Measurements from ENCODE around the gene RXRG.

RXRG gene

DNA sequence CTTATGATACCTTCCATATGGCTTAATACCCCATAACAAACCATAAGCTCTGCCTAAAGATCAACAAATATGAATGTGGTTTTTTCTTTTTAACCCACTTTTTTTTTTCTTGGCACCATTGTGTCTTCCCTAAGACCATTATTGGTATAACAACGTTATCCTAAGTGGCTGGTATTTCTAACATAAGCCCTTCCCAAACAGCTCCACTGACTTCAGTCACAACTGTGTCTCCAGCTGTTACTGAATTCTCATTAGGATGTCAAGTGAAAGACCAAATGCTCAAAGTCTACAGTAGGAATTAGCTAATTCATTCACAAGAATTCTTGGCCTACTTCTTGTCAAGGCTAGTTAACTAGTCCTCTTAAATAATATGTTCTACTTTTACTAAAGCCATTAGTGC is 4.2 kb upstream of the RXRG start:
- DNase-seq = no peak

DNA sequence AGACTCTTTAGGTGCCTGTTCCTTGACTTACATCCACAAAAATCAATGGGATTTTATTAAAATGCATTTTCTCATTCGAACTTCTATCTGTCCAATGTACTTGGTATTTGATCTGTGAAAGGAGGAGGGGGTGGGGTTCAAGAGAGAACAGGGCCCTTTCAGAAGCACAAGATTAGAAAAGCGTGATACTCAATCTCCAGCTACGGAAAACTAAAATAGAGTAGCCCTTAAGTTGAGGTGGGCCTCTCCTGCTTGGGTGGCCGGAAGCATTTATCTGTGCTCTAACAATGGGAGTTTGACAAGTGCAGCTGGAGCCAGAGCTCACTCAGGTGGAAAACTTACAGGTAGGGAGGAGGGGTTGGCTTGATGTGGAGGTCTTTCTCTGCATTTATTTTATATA is 462 bp upstream of the RXRG start:
- no peak for DNase-seq

DNA sequence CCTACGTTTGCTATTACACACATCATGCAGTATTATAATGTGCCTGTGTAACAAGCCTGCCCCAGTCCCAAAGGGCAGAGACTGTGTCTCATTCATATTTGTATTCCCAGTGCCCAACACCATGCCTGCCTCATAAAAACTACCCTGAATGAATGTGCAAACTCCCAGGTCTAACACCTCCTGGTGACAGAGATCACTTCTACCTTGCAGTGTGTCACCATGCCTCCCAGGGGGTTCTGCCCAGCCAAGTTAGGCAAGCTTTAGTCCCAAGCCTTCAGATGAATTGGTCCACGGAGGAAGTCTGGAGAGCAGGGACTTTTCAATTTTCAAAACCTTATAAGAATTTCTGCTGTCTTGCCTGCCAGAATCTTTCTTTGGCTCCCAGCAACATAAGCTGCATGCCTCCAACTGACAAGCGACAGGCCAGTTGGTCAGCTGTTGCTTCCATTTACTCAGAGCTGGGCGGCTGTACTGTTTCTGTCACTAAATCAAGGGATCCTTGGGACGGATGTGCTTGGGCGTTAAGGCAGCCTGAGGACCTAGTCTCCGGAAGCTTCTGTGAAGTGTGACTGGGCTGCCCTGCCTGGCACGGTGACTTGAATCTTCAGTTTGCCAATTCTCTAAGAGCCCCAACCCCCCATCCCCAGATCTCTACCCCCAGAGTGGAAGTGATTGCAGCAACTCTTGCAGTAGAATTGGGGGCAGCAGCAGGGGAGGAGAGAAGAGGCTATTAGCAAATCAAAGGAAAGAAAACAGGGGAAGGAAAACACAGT is 1.2 kb downstream of the RXRG start:
- DNase-seq = no peak

DNA sequence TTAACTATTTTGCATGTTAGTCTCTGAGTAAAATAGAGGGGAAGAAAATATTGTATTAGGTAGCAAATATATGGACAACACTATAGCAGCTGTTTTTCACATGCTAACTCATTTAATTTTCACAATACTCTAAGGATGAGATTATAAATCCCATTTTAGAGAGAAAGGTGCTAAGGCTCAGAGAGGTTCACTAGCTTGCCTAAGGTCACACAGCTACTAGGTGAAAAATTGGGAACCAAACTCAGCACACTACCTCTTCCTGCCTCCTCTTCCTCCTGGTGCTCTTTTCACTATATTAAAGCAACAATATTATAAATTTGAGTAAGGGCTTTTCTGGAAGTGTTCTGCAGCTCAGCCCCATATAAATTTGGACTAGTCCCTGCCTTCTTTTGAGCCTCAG is 2.3 kb downstream of the RXRG start:
- no peak for DNase-seq

DNA sequence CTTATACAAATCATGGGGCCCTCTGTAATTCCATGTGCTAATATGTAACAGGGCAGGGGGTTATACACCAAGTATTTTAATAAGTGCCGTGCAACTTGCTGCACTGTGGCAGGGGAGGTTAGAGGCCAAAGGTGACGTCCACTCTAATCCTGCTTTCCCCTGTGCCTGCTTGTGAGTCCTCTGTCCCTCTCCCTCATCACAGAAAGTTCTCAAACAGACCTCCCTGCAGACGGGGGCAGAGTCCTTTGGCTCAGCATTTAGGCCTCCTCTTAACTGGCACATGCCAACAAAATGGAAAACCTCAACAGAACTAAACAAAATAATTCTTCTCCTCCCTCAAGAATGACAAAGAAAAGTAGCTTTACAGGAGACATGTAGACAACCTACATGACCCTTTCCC is 2.9 kb downstream of the RXRG start:
- DNase-seq = no peak

DNA sequence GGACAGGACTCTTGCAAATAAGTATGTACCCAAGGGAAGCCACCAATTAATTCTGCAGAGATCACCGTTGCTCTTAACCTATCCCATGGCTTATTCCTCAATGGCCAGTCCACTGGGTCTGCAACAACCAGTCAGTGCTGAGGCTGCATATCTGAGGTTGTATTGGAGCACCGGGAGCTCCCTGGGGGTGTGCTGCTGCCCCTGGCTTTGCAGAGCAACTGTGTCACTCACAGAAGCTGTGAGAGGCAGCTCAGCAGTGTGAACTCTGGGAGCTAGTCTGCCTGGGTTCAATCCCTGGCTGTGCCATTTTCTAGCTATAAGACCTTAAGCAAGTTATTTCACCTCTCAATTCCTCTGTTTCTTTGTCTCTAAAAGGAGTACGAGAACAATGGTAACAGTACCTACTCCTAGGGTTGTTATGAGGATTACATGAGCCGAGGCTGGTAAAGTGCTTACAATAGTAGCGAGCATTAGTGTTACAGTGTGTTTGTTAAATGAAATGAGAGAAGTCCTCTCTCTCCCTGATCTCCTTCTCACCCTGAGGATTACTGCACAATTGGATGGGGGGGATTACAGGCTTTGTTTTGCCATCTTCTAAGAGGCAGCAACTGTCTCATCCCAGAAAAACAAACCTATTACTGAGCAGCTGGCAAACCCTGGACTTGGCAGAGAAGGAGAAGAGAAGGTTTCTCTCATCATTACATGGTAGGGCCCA is 3.6 kb downstream of the RXRG start:
- no peak for DNase-seq

DNA sequence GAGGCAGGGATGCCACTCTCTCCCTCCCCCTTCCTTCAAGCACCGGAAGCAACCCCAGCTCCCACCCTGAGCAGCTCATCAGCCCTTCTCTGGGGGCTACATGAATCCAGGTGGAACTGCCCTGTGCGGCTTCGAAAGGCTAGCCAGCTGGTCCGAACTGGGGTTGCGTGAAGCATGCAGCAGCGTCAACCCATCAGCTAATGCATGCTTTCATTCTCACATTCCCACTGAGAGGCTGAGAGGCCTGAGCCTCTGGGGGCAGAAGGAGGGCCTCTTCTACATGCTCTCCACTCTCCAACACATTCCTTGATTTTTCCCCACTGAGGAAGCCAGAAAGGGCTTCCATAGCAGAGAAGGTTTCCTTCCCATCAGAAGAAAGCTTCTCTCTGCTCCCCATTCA is 5.6 kb downstream of the RXRG start:
- no peak for DNase-seq

DNA sequence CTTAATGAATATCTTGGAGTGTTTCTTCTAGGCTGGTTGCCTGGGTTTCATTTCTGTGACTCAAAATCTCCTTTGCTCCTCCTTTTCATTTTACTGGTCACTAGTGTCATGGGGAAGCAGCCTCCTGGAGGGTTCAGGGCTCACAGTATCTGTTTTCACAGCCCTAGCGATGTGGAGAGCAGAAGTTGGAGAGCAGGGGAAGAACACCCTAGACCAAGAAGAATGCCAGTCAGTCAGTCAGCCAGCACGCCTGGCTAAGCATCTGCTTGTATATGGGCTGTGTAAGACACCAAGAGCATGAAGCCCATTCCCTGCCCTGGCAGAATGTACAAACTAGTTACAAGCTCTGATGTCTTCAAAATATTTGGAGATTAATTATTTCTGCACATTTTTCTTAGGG is 7.9 kb downstream of the RXRG start:
- DNase-seq = no peak

DNA sequence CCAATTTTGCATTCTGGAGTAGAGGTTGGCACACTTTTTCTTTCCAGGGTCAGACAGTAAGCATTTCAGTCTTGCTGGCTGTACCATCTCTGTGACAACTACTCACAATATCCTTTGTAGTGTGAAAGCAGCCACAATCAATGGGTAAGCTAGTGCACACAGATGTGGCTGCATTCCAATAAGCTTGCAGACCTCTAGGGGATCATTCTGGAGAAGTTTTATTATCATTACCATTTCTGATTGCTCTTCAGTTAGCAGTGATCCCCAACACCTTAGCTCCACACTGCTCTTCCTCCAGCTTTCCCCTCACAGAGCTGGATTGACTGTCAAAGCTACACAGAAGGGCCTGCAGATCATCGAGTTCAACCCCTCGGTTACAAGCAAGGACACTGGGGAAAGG is 9.1 kb downstream of the RXRG start:
- DNase-seq = no peak

DNA sequence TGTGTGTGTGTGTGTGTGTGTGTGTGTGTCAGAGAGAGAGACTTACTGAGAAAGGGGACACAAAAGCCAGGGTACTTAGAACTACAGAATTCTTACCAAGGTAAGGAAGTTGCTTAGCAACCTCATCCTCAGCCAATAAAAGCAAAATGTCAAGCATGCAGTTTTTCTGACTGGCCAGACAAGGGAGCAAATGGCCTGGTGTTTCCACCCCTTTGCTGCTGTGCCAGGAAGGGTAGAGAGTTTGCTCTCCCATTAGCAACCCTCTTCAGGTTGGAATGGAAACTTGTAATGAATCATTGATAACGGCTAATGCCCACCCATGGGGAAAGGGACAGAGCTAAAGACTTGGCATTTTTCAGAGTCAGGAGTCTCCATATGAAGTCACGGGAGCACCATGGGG is 10.6 kb downstream of the RXRG start:
- no peak for DNase-seq

DNA sequence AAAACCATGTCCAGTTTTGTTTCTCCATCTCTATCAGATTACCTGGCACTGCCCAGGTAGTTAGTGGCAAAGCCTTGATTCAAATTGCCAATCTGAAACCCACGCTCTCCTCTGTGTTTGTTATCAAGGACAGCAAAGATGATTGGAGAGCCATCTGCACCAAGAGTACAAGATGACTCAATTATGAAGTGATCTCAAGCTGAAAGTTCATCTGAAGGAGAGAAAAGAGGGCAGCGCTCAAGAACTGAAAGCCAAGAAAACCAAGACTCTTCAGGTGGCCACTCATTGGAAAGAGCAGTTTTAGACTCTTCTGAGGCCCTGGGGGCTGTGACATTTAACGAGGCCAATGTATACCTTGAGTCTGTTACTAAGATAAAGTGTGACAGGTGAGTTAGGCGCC is 13.8 kb downstream of the RXRG start:
- DNase-seq = no peak

DNA sequence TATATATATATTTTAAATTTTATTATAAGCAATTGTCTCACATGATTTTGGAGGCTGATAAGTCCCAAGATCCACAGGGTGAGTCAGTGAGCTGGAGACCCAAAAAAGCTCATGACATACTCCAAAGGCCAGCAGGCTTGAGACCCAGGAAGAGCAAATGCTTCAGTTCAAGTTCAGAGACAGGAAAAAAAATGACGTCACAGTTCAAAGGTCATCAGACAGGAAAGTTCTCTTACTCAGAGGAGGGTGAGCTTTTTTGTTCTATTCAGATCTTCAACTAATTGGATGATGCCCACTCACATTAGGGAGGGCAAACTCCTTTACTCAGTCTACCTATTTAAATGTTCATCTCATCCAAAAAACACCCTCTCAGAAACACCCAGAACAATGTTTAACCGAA is 18.2 kb downstream of the RXRG start:
- DNase-seq = no peak

DNA sequence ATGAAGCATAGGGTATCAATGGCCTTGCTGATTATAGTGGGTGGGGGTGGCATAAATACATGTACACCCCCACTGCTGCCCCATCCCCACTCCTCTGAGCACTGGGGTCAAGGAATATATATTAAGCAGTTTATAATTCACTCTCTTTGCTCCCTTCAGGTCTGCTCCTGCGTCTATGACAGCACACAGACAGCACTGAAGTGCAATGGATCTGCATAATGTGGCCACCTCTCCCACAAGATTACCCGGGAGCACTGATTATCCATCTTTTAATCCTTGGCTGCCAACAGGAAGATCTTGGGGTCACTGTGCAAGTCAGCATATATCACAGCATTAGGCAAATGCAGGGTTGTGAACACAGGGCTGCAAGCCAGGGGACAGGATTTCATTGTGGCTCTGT is 19.3 kb downstream of the RXRG start:
- DNase-seq = no peak

DNA sequence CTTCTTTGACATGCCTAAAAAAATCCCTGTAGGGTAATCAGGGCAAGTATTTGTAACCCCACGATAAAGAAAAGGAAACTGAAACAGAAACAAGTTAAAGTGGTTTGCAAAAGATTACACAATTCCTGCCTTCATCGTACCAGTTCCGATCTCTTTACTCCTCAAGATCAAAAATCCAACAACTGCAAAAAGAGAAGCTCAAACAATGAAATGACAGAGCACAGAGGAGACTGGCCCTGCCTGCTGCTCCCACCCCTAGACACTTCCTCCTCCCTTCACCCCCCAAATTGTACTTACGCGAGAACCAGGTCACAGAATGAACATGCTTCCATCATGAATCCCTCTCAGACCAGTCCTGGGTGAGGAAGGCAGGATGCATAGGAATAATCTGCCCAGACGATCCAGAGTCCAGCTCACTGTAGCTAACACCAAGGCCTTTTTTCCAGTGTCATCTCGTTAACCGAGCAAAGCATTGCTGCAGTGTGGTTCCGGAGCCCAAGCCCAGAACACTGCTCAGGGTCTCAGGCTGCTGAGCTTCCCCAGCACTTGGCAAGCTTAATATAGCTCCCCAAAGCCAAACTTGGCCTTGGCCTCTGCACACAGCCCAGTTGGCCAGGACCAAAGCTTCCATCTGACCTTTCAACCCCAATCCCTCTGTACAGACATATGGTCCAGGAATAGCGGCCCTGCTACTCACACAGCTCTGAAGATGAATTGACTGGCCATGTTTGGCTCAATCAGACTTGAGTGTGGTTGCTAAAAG is 20.3 kb downstream of the RXRG start:
- DNase-seq = no peak

DNA sequence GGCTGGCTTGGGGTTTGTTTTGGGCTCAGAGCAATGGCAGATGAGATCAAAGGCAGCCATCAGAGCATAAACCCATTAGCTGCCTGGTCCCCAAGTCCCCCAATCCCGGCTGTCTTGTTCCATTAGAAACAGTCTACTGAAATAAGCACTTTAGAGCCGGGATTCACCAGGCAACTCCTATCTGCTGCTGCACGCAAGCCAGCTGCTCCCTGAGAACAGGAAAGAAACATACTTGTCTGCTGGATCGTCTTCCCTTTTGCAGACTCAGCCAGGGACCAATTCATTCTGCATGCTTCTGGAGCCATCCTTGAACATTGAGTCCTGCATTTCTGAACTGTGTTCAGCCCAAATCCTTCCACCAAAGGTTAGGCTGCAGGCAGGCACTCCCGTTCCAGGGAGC is 21.8 kb downstream of the RXRG start:
- no peak for DNase-seq

DNA sequence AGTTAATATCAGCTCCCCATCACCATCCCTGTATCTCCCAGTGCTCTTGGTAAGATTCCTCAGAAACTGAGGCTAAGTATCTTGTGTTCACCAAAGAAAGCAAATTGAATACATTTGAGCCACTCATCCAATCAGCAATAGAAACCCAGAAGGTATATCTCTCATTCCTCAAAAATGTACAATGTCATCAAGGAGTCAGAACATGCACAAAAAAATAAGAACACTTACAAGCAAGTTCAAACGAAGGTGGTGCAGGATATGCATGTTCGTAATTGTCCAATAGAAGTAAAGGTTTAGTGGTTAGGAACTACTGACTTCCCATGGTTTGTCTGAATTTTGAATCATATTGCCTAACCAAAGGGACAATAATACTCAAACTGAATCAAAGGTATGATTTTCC is 24.3 kb downstream of the RXRG start:
- DNase-seq = no peak

DNA sequence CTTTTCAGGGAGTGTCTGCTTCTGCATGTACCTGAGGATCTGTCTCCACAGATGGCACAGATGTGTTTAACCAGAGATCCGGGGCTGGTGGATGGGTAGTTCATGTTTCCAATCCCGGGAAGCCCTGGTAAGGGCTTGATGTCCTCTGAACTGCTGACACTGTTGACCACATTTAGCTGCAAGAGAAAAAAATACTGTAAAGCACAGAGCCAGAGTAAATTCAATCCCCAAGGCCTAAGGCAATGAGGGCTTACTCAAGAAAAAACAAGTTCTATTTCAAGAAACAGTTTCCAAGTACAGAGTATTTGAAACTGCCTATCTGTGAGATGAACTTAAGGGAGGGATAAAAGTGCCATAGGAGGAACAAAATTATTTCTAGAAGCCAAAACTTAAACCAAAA is 25.1 kb downstream of the RXRG start:
- no peak for DNase-seq

DNA sequence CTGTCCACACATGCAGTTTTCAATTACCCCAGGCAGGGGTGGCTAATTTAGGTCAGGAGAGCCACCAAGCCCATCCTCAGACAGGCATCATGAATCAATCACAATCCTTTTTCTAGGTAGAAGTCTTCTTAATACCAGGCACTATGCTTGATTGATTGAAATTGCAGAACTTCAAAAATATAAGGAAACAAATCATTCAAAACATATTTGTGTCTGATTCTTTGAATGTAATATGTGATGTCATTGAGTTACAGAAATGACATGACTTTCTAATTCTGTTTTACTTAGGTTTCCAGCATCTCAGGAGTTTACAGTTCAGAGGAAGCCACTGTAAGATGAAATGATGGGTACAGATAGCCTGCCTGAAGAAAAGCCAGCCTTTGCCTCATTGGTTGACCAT is 26.7 kb downstream of the RXRG start:
- no peak for DNase-seq

DNA sequence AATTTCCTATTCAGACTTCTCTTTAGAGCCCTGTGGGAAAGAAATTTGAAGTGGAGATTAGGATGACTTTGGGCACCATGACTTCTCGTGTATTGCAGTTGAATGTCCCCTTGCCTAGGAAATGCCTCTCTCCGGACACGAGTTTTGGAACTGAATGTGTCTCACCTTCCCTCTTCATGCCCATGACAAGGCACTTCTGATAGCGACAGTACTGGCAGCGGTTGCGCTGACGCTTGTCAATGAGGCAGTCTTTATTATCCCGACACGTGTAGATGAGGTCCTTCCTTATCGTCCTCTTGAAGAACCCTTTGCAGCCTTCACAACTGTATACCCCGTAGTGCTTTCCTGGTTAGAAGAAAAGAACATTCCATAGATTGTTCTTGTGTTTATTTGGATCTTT is 28.1 kb downstream of the RXRG start:
- DNase-seq = no peak

DNA sequence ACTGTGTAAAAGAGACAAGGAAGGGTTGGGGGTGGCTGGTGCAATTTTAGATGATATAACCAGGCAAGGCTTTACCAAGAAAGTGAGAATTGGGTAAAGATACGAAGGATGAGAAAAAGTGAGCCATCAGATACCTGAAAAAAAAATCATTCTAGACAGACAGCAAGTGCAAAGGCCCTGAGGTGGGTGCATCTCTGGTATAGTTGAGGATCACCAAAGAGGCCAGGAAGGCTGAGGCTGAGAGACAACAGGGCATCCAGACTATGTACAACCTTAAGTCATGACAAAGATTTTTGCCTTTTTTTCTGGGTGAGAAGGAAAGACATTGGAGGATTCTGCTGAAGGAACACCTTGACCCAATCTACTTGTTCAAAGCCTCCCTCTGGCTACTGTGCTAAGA is 29.9 kb downstream of the RXRG start:
- no peak for DNase-seq

DNA sequence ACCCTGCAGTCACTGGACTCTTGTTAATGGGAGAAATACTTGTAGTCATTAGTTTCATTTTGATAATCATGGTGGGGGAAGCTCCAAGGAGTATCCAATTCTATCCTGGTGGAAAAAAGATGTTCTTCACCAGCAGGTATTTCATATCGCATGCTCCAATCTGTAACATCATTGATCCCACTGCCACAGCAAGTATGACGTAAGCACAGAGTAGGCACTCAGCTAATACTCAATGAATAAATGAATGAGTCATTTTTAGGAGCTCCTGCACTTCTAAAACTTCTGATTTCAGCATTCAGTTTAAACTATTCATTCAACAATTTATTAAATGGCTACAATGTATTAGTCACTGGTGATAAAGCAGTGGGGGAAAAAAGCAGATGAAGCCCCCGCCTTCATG is 30.3 kb downstream of the RXRG start:
- no peak for DNase-seq

DNA sequence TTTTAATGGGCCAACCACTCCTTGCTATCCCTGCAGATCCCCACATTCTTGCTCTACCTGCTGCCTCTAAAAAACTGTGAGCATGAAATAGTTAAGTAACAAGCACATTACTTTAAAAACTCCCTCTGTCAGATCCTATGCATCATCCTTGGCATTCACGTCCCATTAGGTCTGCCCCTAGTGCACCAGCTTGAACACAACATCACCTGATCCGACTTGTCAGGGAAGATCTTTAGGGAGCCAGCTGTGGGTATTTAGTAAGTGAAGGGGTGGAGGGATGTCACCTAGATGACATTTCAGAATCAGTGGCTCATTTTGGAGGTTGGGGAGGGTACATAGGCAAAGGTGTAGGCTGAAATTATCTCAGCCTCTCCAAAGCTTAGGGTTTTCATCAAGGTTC is 33.5 kb downstream of the RXRG start:
- DNase-seq = no peak

DNA sequence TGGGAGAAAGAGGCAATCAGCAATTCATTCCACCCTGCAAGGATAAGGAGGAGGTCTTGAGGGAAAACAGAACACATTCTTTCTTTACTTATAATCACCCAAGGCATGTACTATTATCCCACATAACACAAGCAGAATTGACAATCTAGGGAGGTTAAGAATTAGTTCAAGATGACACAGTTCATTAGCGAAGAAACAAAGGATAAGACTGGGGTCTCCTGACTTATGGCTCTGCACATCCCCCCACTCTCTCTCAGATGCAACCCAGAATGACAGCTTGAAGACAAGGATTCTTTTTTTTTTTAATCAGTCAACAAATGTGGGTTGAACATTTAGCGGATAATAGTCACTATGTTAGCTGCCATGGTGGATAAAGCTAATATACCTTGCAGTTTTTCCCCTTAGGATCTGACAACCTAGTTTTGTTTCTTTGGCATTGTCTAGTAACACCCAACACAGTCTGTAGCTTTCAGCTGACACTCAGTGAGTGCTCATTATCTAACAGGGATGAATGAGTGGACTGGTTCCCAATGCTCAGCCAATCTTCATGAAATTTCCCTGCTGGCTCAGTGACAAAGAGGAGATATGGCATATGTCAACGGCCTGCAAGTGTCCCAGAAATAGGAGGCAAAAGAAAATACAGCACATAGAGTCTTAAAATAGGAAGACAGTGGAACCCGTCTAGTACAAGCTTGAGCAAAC is 35.1 kb downstream of the RXRG start:
- no peak for DNase-seq
